Uterus (tissue), 2 donors: ENCODE results near the gene CABCOCO1.

Experiments
- POLR2A ChIP-seq, 2 donors: fragments of 450-650 bp; IDR thresholded peaks; one replicate each; pipeline ENCODE4 v1.6.1; 2016; ENCODE audit warnings: antibody characterized with exemption in 2 of 2, mild to moderate bottlenecking in 1 of 2, moderate library complexity in 1 of 2
- TF ChIP-seq, protein P1 (sequence below), 4 experiments: fragments of 200-600 bp in 2 of 4; fragments of 450-650 bp in 2 of 4; sonication (generic) in 2 of 4; IDR thresholded peaks; one replicate each; pipeline ENCODE4 v1.5.1; 2016 to 2019; ENCODE audit warnings: antibody characterized with exemption in 4 of 4, mild to moderate bottlenecking in 2 of 4, moderate library complexity in 1 of 4

- TF ChIP-seq, protein P1, sequence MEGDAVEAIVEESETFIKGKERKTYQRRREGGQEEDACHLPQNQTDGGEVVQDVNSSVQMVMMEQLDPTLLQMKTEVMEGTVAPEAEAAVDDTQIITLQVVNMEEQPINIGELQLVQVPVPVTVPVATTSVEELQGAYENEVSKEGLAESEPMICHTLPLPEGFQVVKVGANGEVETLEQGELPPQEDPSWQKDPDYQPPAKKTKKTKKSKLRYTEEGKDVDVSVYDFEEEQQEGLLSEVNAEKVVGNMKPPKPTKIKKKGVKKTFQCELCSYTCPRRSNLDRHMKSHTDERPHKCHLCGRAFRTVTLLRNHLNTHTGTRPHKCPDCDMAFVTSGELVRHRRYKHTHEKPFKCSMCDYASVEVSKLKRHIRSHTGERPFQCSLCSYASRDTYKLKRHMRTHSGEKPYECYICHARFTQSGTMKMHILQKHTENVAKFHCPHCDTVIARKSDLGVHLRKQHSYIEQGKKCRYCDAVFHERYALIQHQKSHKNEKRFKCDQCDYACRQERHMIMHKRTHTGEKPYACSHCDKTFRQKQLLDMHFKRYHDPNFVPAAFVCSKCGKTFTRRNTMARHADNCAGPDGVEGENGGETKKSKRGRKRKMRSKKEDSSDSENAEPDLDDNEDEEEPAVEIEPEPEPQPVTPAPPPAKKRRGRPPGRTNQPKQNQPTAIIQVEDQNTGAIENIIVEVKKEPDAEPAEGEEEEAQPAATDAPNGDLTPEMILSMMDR (IDR thresholded peaks at IDR 0.05): no peak
- TF ChIP-seq POLR2A (IDR thresholded peaks at IDR 0.05): no peak
Measured at GRCh38 chr10:61682323-61682722, 19.6 kb downstream of the CABCOCO1 start.
